K562 (cell line): Measurements from ENCODE around the gene CAPZB. TPM values are rescaled to one million over a fixed set of nuclear protein-coding genes. Genes with fewer than 3 reads are reported as not detected.
A peak's percentile ranks its signal among the peaks of the same experiment; 100 is the strongest.

Experiments used
- AFF4 ChIP-seq: sonication (generic); formaldehyde crosslinking; IDR thresholded peaks from 2 replicates; pipeline ENCODE4 v1.8.0; 2023; ENCODE audit warnings: mild to moderate bottlenecking, missing genetic modification reagents
- BRD4 ChIP-seq: fragments of 200-600 bp; sonication (generic); IDR thresholded peaks from 2 replicates; pipeline ENCODE4 v1.6.1; 2017; ENCODE audit warnings: inconsistent platforms
- EP300 ChIP-seq: IDR thresholded peaks from 2 replicates; pipeline ENCODE4 v1.6.1; 2012; ENCODE audit warnings: low read length, improper control_type of control experiment
- KAT7 ChIP-seq: sonication (generic); formaldehyde crosslinking; IDR thresholded peaks from 2 replicates; pipeline ENCODE4 v1.8.0; 2022; ENCODE audit warnings: missing genetic modification reagents, mild to moderate bottlenecking, borderline replicate concordance
- MAZ ChIP-seq, 2 experiments: fragments of 450-650 bp in 1 of 2; sonication (generic) in 1 of 2; formaldehyde crosslinking; IDR thresholded peaks in 1 of 2; conservative IDR thresholded peaks in 1 of 2; 2 replicates each; pipeline versions ENCODE4 v1.4.0 to v1.5.0; 2020; ENCODE audit warnings: mild to moderate bottlenecking in 1 of 2, missing genetic modification reagents in 1 of 2
- NCOA1 ChIP-seq: fragments of 450-650 bp; IDR thresholded peaks from 2 replicates; pipeline ENCODE4 v1.6.1; 2016; ENCODE audit warnings: low read depth
- NR2C2 ChIP-seq, 2 experiments: fragments of 200-800 bp in 1 of 2; sonication (Bioruptor generic) in 1 of 2; sonication (generic) in 1 of 2; formaldehyde crosslinking in 1 of 2; IDR thresholded peaks; 2 replicates each; pipeline versions ENCODE4 v1.6.1 to v1.8.0; 2016 to 2022; ENCODE audit warnings: mild to moderate bottlenecking in 1 of 2, missing compliant biosample characterization in 1 of 2, missing genetic modification characterization in 1 of 2, missing genetic modification reagents in 1 of 2
- PRPF4 ChIP-seq: fragments of 200-400 bp; formaldehyde crosslinking; IDR thresholded peaks from one replicate; pipeline ENCODE4 v1.6.1; 2017; ENCODE audit warnings: low read length, low read depth, mild to moderate bottlenecking; ENCODE audit not compliant: insufficient read depth, poor library complexity, severe bottlenecking
- RBM22 ChIP-seq: fragments of 200-400 bp; formaldehyde crosslinking; IDR thresholded peaks from 2 replicates; pipeline ENCODE4 v1.6.1; 2018; ENCODE audit warnings: low read length, low read depth; ENCODE audit not compliant: poor library complexity, severe bottlenecking
- RERE ChIP-seq: sonication (generic); formaldehyde crosslinking; IDR thresholded peaks from 2 replicates; pipeline ENCODE4 v1.8.0; 2023; ENCODE audit warnings: missing genetic modification reagents, mild to moderate bottlenecking, borderline replicate concordance
- SRF ChIP-seq, 2 experiments: fragments of 250-450, 450-650 bp in 1 of 2; sonication (Bioruptor Pico) in 1 of 2; sonication (generic) in 1 of 2; formaldehyde crosslinking; IDR thresholded peaks; 2 replicates each; pipeline versions ENCODE4 v1.5.0 to v1.5.1; 2020 to 2022; ENCODE audit warnings: mild to moderate bottlenecking in 1 of 2, missing genetic modification reagents in 1 of 2
- SRSF7 ChIP-seq: fragments of 200-400 bp; formaldehyde crosslinking; optimal IDR thresholded peaks from 2 replicates; pipeline ENCODE3; 2017; ENCODE audit warnings: mild to moderate bottlenecking, low read depth, low read length
- ZBTB1 ChIP-seq: sonication (generic); formaldehyde crosslinking; IDR thresholded peaks from 2 replicates; pipeline ENCODE4 v1.8.1; 2023; ENCODE audit warnings: missing genetic modification reagents, low read depth, mild to moderate bottlenecking, borderline replicate concordance
- ZFP1 ChIP-seq: fragments of 450-650 bp; formaldehyde crosslinking; IDR thresholded peaks from 2 replicates; pipeline ENCODE4 v1.4.0; 2020; ENCODE audit warnings: mild to moderate bottlenecking, mixed read lengths
- ZFPM2 ChIP-seq: fragments of 250-450 bp; sonication (Bioruptor Pico); IDR thresholded peaks from 2 replicates; pipeline ENCODE4 v1.5.1; 2022; ENCODE audit warnings: mild to moderate bottlenecking
- ZNF184 ChIP-seq: sonication (generic); formaldehyde crosslinking; IDR thresholded peaks from 2 replicates; pipeline ENCODE4 v1.5.0; 2020; ENCODE audit warnings: missing genetic modification reagents
- ZNF282 ChIP-seq: sonication (generic); formaldehyde crosslinking; IDR thresholded peaks from 2 replicates; pipeline ENCODE4 v1.8.1; 2023; ENCODE audit warnings: missing genetic modification reagents
- ZNF57 ChIP-seq: fragments of 450-650 bp; formaldehyde crosslinking; IDR thresholded peaks from 2 replicates; pipeline ENCODE4 v1.4.0; 2020; ENCODE audit warnings: mild to moderate bottlenecking, moderate library complexity
- polyA plus RNA-seq, 8 experiments: library from polyadenylated mRNA; depleted of rRNA in 4 of 8; stranded (reverse) in 5 of 8; unstranded in 3 of 8; fragments of >200 nt; fragmentation: Nextera tagmentation in 2 of 8; fragmentation: Illumina TruSeq in 1 of 8; extraction: Ambion mirVana in 2 of 8; extraction: Trizol in 1 of 8; gene quantifications; 2 replicates each; pipeline versions ENCODE4 v1.2.1 to v1.2.3, GENCODE V29; 2011 to 2014; ENCODE audit warnings: inconsistent platforms in 1 of 8, missing spikeins in 1 of 8
- total RNA-seq, 7 experiments: library from RNA; depleted of rRNA in 6 of 7; stranded (reverse); fragments of >200 nt in 6 of 7; fragmentation: Illumina TruSeq in 2 of 7; extraction: Trizol in 2 of 7; gene quantifications; 2 replicates each; pipeline versions ENCODE4 v1.2.1 to v1.2.3, GENCODE V29; 2011 to 2021; ENCODE audit warnings: low replicate concordance in 1 of 7

Gene CAPZB
- total and polyA plus RNA-seq, 9 of the 15 experiments (the other 6 are each of a cell fraction or from before 2014, with no cell fraction given), result 57.6 to 297 (median 125) TPM

GRCh38 chr1:19484798-19485361 lies 459 bp downstream of the CAPZB start (continued):
- TF ChIP-seq NR2C2 (CRISPR knock-in tag; IDR thresholded peaks at IDR 0.05), result no peak
- TF ChIP-seq NR2C2 (tag; IDR thresholded peaks at IDR 0.05), result no peak
- TF ChIP-seq ZNF184 (CRISPR knock-in tag), result no peak
- no peak for TF ChIP-seq ZFP1 (CRISPR knock-in tag)
- TF ChIP-seq ZBTB1 (CRISPR knock-in tag), result peak; percentile 74; the same call in 1 of the 2 replicates
- TF ChIP-seq SRF (CRISPR knock-in tag; IDR thresholded peaks at IDR 0.05), result peak in 1 of 2 experiments; percentile 51; a peak in 1 of 4 replicates
- no peak for TF ChIP-seq SRSF7
- peak; percentile 90 for TF ChIP-seq AFF4 (CRISPR knock-in tag)
- peak; percentile 67; the same call in 1 of the 2 replicates for TF ChIP-seq ZFPM2 (CRISPR knock-in tag)
- peak; percentile 26 to 73 for TF ChIP-seq MAZ (CRISPR knock-in tag; conservative IDR thresholded peaks at IDR 0.05 in 1 of 2, IDR thresholded peaks at IDR 0.05 in 1 of 2)
- 0 out of 2 replicates have a peak, but pooled peaks have one; percentile 65 for TF ChIP-seq RERE (CRISPR knock-in tag)
- peak; percentile 4 for TF ChIP-seq RBM22
- TF ChIP-seq ZNF57 (CRISPR knock-in tag), result no peak
- no peak for TF ChIP-seq ZNF282 (CRISPR knock-in tag)
- TF ChIP-seq BRD4, result peak; percentile 69; the same call in 1 of the 2 replicates
- TF ChIP-seq KAT7, result peak; percentile 67; the same call in 1 of the 2 replicates
- TF ChIP-seq NCOA1, result 0 out of 2 replicates have a peak, but pooled peaks have one; percentile 39
- TF ChIP-seq PRPF4, result peak; percentile 43
- TF ChIP-seq EP300, result no peak
